Esophagus muscularis mucosa (tissue), 3 donors: ENCODE results near the gene CDC42EP3.

Source experiments
- CTCF ChIP-seq, 3 experiments: fragments of 200-600 bp in 2 of 3; fragments of 450-650 bp in 1 of 3; sonication (generic) in 2 of 3; IDR thresholded peaks; one replicate each; pipeline ENCODE4 v1.5.1; 2017 to 2019; ENCODE audit warnings: antibody characterized with exemption in 3 of 3, mild to moderate bottlenecking in 2 of 3, moderate library complexity in 1 of 3
- POLR2A ChIP-seq: fragments of 450-650 bp; IDR thresholded peaks from one replicate; pipeline ENCODE4 v1.6.1; 2017; ENCODE audit warnings: antibody characterized with exemption, moderate library complexity, mild to moderate bottlenecking, low read depth

- TF ChIP-seq POLR2A (no peak), CTCF (IDR thresholded peaks at IDR 0.05) (no peak)
These were observed 14.0 kb downstream of the CDC42EP3 start for GRCh38 chr2:37657471-37657870.
